Osteocyte (in vitro differentiated cells): ENCODE data around the gene PRDM9. TPM values are rescaled to one million over a fixed set of nuclear protein-coding genes. Genes with fewer than 3 reads are reported as not detected.
"Not testable (repeated sequence)": the region's sequence is repeated elsewhere in the genome, so short reads cannot be mapped to it uniquely, and the experiment has no call there.

Source experiments
- DNase-seq: peaks from one replicate; pipeline ENCODE4 v3.0.0; 2021; ENCODE audit warnings: mixed read lengths; ENCODE audit not compliant: unreplicated experiment; ENCODE audit errors: extremely low spot score
- H3K27ac Mint-ChIP-seq: one replicate; pipeline ENCODE4 v1.8.0; 2021; ENCODE audit warnings: mild to moderate bottlenecking, mixed read lengths; ENCODE audit not compliant: unreplicated experiment
- H3K27me3 Mint-ChIP-seq: one replicate; pipeline ENCODE4 v1.8.0; 2021; ENCODE audit warnings: mixed read lengths; ENCODE audit not compliant: unreplicated experiment
- H3K36me3 Mint-ChIP-seq: one replicate; pipeline ENCODE4 v1.8.0; 2021; ENCODE audit warnings: mixed read lengths; ENCODE audit not compliant: unreplicated experiment
- H3K4me1 Mint-ChIP-seq: one replicate; pipeline ENCODE4 v1.8.0; 2021; ENCODE audit warnings: mixed read lengths; ENCODE audit not compliant: unreplicated experiment
- H3K4me3 Mint-ChIP-seq: one replicate; pipeline ENCODE4 v1.8.0; 2021; ENCODE audit warnings: mild to moderate bottlenecking, moderate library complexity, mixed read lengths; ENCODE audit not compliant: unreplicated experiment
- H3K9me3 Mint-ChIP-seq: one replicate; pipeline ENCODE4 v1.8.0; 2021; ENCODE audit warnings: mixed read lengths; ENCODE audit not compliant: unreplicated experiment
- CTCF ChIP-seq: fragments of 200-600 bp; sonication (generic); IDR thresholded peaks from 2 replicates; pipeline ENCODE4 v1.5.0; 2021; ENCODE audit warnings: antibody characterized with exemption, mild to moderate bottlenecking, moderate library complexity
- total RNA-seq: library from RNA; stranded (reverse); gene quantifications from 2 replicates; pipeline ENCODE4 v1.2.1, GENCODE V29; 2021

The PRDM9 gene
- total RNA-seq, 1 donor from 2014 or later, result not detected

GRCh38 chr5:23483090-23483489 lies 24.3 kb upstream of the PRDM9 start:
- Mint-ChIP-seq H3K4me1 (no peaks in the 10 kb centered on the region), H3K27ac (no peak overlapping the region), H3K36me3 (no peaks in the 10 kb centered on the region), H3K4me3 (no peak overlapping the region), H3K9me3 (peaks cover 5% of the 10 kb centered on the region), H3K27me3 (peaks cover 2% of the 10 kb centered on the region)
- no peak for TF ChIP-seq CTCF
- DNase-seq, result no peak

- H3K4me3 Mint-ChIP-seq, result no peak overlapping the region
- no peaks in the 10 kb centered on the region for H3K4me1 Mint-ChIP-seq
- no peak overlapping the region for H3K27ac Mint-ChIP-seq
- no peak for TF ChIP-seq CTCF
- no peak for DNase-seq
- peaks cover 2% of the 10 kb centered on the region for H3K27me3 Mint-ChIP-seq
- H3K9me3 Mint-ChIP-seq, result peaks cover 5% of the 10 kb centered on the region
- H3K36me3 Mint-ChIP-seq, result no peaks in the 10 kb centered on the region
Observed at GRCh38 chr5:23484096-23484495, 23.3 kb upstream of the PRDM9 start.

GRCh38 chr5:23486227-23486626 lies 21.2 kb upstream of the PRDM9 start:
- H3K27ac Mint-ChIP-seq, H3K27me3 Mint-ChIP-seq, H3K4me1 Mint-ChIP-seq, H3K4me3 Mint-ChIP-seq, H3K36me3 Mint-ChIP-seq, DNase-seq, H3K9me3 Mint-ChIP-seq: not testable (repeated sequence)

- Mint-ChIP-seq H3K27me3 (no peaks in the 10 kb centered on the region), H3K4me1 (no peaks in the 10 kb centered on the region), H3K36me3 (no peaks in the 10 kb centered on the region), H3K27ac (no peak overlapping the region), H3K9me3 (peaks cover 5% of the 10 kb centered on the region), H3K4me3 (no peak overlapping the region)
- no peak for DNase-seq
- TF ChIP-seq CTCF, result no peak
Observed at GRCh38 chr5:23490993-23491392, 16.4 kb upstream of the PRDM9 start.

- Mint-ChIP-seq H3K36me3 (no peaks in the 10 kb centered on the region), H3K27me3 (peaks cover 2% of the 10 kb centered on the region), H3K9me3 (no peaks in the 10 kb centered on the region), H3K4me3 (no peak overlapping the region), H3K4me1 (no peaks in the 10 kb centered on the region), H3K27ac (no peak overlapping the region)
- TF ChIP-seq CTCF, result no peak
- no peak for DNase-seq
Observed at GRCh38 chr5:23494558-23494957, 12.9 kb upstream of the PRDM9 start.

- no peak for TF ChIP-seq CTCF
- H3K27me3 Mint-ChIP-seq, result peaks cover 2% of the 10 kb centered on the region
- H3K4me1 Mint-ChIP-seq, result no peaks in the 10 kb centered on the region
- H3K36me3 Mint-ChIP-seq, result no peaks in the 10 kb centered on the region
- H3K4me3 Mint-ChIP-seq, result no peak overlapping the region
- no peak for DNase-seq
- H3K9me3 Mint-ChIP-seq, result no peaks in the 10 kb centered on the region
- H3K27ac Mint-ChIP-seq, result no peak overlapping the region
Observed at GRCh38 chr5:23496576-23496975, 10.8 kb upstream of the PRDM9 start.
